GM18907 (cell line): ENCODE measurements around the gene MOB1B.
"Not testable (repeated sequence)": the region's sequence is repeated elsewhere in the genome, so short reads cannot be mapped to it uniquely, and the experiment has no call there.

Source experiments
- ATAC-seq: cut with Tn5 transposase; IDR thresholded peaks from one replicate; pipeline ENCODE4 v1.9.1; 2021; ENCODE audit warnings: mild to moderate bottlenecking, moderate library complexity; ENCODE audit not compliant: unreplicated experiment

Gene MOB1B

GRCh38 chr4:70901984-70902576, at the start of gene MOB1B:
MOB1B (plus strand) TSS chr4:70902369; CDS start chr4:70902537, 168 bp downstream.
- peak; percentile 95 for ATAC-seq

- ATAC-seq = no peak
Measured at GRCh38 chr4:70855464-70855863, 46.7 kb upstream of the MOB1B start.

DNA sequence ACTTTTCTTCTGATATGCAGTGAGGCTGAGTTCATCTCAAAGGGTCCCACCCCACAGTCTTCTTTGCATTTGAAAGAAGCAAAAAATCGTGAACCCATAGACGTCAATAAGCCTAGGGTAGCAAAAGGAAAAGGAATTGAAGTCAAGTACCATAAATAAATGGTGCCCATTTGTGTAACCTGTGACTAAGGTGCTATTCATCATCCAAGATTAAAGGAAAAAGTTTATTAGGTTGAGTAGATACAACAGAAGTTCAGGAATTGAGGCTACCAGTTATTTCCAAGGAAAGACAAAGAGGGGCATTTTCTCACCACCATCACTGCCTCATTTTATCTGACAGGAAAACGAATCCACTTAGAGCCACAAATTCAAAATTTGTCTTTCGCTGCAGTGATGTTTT, 43.7 kb upstream of the MOB1B start:
- no peak for ATAC-seq

GRCh38 chr4:70859066-70859465, 43.1 kb upstream of the MOB1B start:
- ATAC-seq = no peak

GRCh38 chr4:70863099-70863790, 38.9 kb upstream of the MOB1B start:
- ATAC-seq = peak; percentile 79

DNA sequence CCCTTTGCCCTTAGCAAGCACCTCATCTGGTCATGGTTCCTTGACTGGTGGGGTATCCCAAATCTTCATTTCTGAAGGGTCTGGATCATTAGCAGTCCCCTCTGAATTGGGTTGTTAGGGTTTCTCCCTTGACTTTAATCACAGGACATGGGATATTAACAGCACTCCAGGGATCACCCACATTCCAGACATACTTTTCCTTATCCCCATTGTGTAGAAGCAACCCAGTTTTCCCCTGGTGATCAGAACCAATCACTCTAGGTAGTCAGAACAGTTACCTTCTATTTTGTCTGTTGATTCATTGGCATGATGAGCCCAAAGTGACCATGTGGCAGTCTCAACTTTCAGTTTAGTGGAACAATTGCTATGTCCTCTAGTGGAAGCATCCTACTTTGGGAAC, 33.4 kb upstream of the MOB1B start:
- ATAC-seq = no peak

GRCh38 chr4:70873216-70873615, 29.0 kb upstream of the MOB1B start:
- ATAC-seq = no peak

- peak; percentile 80 for ATAC-seq
Measured at GRCh38 chr4:70874268-70875156, 27.7 kb upstream of the MOB1B start.

DNA sequence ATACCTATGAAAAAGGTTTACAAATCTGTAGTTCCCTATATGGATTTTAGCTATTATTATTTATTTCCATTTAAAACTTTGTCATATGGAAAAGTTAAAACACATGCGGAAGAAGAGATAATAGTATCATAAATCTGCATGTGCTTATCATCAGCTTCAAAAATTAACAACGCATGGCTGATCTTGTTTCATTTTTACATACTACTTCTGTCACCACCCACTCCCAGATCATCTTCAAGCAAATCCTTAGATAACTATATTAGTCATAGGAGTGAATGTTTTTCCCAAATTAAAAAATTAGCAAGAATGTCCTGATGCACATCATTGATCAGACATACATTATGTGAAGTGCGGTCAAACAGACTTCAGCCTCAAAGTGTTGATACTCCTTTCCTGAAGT, 24.6 kb upstream of the MOB1B start:
- no peak for ATAC-seq

GRCh38 chr4:70880739-70881138, 21.4 kb upstream of the MOB1B start:
- no peak for ATAC-seq

- no peak for ATAC-seq
Measured at GRCh38 chr4:70885174-70885573, 17.0 kb upstream of the MOB1B start.

DNA sequence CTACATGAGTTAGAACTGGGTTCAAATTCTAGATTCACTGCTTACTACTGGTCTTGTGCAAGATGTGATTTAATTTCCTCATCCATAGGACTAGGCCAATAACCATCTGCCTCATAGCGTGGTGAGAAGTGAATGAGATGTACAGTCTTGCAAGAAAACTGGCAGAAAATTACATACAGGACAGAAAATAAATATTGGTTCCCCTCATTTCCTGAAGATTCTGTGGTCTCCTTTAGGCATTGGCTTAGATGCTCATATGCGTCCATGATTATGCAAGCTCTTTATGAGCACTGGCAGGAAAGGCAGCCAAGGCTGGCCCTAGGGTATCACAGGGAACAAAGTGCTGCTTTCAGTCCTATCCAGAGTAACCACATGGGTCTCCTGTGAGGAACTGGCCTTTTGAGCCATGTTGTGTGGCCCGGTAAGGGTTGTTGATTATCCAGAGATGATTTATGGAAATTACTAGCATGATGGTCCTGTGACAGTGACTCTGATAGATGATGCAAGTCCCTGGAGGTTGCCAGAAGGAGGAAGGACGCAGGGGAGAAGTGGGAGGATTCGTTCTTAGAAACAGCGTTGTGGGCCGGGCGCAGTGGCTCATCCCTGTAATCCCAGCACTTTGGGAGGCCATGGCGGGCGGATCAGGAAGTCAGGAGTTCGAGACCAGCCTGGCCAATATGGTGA, 9.9 kb upstream of the MOB1B start:
- ATAC-seq = no peak

DNA sequence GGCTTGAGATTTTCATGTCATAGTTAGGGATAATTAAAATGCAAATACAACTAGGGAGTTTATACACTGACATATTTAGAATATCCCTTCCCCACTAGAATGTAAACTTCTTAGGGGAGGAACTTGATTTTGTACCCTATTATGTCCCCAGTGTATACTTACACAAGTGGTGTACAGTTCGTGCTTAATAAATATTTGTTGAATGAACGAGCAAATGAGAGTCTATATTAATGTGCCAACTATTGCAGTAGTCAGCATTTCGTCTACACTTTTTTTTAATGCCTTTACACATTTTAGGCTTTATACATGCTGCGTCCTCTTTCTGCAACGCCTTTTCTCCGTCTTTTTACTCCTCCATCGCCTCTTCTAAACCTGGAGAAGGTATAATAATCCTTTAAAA, 8.4 kb upstream of the MOB1B start:
- ATAC-seq = no peak

GRCh38 chr4:70895405-70895804, 6.8 kb upstream of the MOB1B start:
- ATAC-seq = peak; percentile 11

DNA sequence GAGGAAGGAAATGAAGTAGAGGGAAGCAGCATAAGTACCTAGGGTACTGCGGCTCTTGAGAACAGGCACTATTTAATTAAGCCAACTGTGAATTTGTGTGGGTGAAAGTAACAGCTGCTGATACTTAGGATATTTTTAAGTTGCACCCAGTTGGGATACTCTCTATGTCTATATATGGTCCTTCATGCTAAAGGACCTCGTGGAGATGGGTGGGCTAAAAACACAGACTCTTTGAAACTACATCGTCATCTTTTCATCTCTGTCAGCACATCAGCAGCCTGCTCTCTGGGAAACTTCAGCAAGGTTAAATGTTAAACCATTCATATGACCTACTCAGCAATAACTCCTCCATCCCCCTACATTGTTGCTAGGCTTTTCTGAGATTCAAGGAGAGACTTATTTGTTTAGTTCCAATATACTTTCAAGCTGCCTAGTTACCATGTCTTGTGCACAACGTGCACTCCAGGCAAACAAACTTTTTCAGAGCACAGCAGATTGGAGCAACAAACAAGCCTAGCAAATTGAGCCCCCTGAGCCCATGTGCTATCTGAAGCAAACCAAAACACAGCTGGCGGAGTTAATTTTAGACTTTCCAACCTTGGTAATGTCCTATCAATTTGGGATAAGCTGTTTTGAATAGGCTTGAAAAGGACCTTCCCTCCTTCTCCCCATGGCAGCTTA, 6.2 kb upstream of the MOB1B start:
- ATAC-seq = peak; percentile 88

- not testable (repeated sequence) for ATAC-seq
Measured at GRCh38 chr4:70898581-70898980, 3.6 kb upstream of the MOB1B start.

DNA sequence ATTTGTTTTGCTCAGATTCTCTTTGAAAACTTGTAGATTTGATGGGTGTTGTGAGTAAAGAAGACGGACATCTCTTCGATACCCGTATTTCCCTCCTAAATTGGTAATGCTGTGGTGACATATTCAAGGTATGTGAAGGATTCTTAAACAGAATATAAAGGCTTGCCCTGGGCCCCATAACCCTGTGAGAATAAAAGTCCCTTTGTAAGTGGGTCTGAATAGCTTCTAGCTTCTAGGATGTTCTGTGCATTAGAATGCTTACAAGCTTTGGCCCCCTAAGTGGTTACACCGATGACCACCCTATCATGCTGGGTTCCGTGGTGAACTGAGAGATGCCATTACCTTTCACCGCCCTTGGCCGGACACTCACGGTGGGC, 574 bp upstream of the MOB1B start:
- ATAC-seq = no peak

GRCh38 chr4:70902577-70903290, 565 bp downstream of the MOB1B start:
- ATAC-seq = peak; percentile 64

GRCh38 chr4:70903291-70903603, 1.1 kb downstream of the MOB1B start:
- no peak for ATAC-seq

GRCh38 chr4:70908993-70909556, 6.9 kb downstream of the MOB1B start:
- peak; percentile 73 for ATAC-seq
